Psoas muscle (tissue), 8 donors: ENCODE results near the gene SCRT2. TPM values are rescaled to one million over a fixed set of nuclear protein-coding genes. Genes with fewer than 3 reads are reported as not detected.

Experiments
- ATAC-seq, 4 donors: fragments of 200-7000 bp; cut with Tn5 transposase; one replicate each; pipeline ENCODE4 v1.9.1; 2020; ENCODE audit warnings: moderate library complexity in 3 of 4, mild to moderate bottlenecking in 2 of 4
- DNase-seq, 2 donors: peaks; one replicate each; pipeline ENCODE4 v3.0.0-alpha.2; 2020
- H3K27ac ChIP-seq: fragments of 200-600 bp; one replicate; pipeline ENCODE4 v1.8.0; 2022
- H3K27me3 ChIP-seq, 3 donors: fragments of 200-600 bp in 1 of 3; one replicate each; pipeline versions ENCODE4 v1.6.1 to v1.8.0; 2013 to 2022; ENCODE audit warnings: low read length in 2 of 3, mild to moderate bottlenecking in 2 of 3, moderate library complexity in 1 of 3; ENCODE audit not compliant: insufficient read depth in 3 of 3
- H3K36me3 ChIP-seq, 2 donors: fragments of 200-600 bp in 1 of 2; one replicate each; pipeline versions ENCODE4 v1.6.1 to v1.8.0; 2013 to 2022; ENCODE audit warnings: low read depth in 1 of 2, mild to moderate bottlenecking in 1 of 2, moderate library complexity in 1 of 2; ENCODE audit not compliant: insufficient read depth in 1 of 2
- H3K4me1 ChIP-seq: fragments of 200-600 bp; one replicate; pipeline ENCODE4 v1.8.0; 2022
- H3K4me3 ChIP-seq: fragments of 200-600 bp; one replicate; pipeline ENCODE4 v1.8.0; 2022; ENCODE audit warnings: mild to moderate bottlenecking
- H3K9me3 ChIP-seq: fragments of 200-600 bp; one replicate; pipeline ENCODE4 v1.8.0; 2022
- CTCF ChIP-seq: fragments of 200-600 bp; IDR thresholded peaks from one replicate; pipeline ENCODE4 v1.8.0; 2022; ENCODE audit warnings: antibody characterized with exemption
- WGBS, 3 donors: extraction: QIAGEN DNeasy Blood & Tissue Kit; methylation state at CpG; one replicate each; pipeline versions ENCODE4 v1.1.6 to v1.1.7; 2013; 5-methylcytosine and 5-hydroxymethylcytosine counted together
- intact Hi-C, 2 donors: fragments of 100-400 bp; cut with DNase I; formaldehyde crosslinking; loops; one replicate each; pipeline versions ENCODE4 v1.11.0 to v1.14.2; 2022
- polyA plus RNA-seq, 3 donors: library from polyadenylated mRNA; stranded (reverse); fragments of 200-250 nt; gene quantifications; one replicate each; pipeline ENCODE4 v1.2.3, GENCODE V29; 2013
- total RNA-seq, 4 donors: library from RNA; stranded (reverse); fragmentation: NEBNext Ultra II Directional in 2 of 4; extraction: Animal tissue kit (Norgen Biotek cat#: 25700) in 2 of 4; gene quantifications; one replicate each; pipeline versions ENCODE4 v1.2.1 to v1.2.4, GENCODE V29; 2021 to 2023
- donor health status: healthy with polysubstance abuse.
- donor health status: DM: no; HTN: no; CAD: no; lungs with moderate emphysema.
- donor health status: Bipolar disorder and iron deficiency.
- donor health status: healthy.
- donor health status: DM: yes; HTN: yes; CAD: no.
- donor health status: DM: no; HTN: no; CAD: no.
- donor health status: DM: no; HTN: no; CAD: no.
- donor health status: DM: yes; HTN: yes; CAD: no.

Gene SCRT2
- total and polyA plus RNA-seq, 7 donors = not detected

GRCh38 chr20:650954-651353 is 24.6 kb downstream of the SCRT2 start:
- Histone ChIP-seq H3K4me3 (peak overlapping the region; percentile 85), H3K27ac (peak overlapping the region; percentile 89), H3K9me3 (no peaks in the 10 kb centered on the region), H3K4me1 (peaks cover 11% of the 10 kb centered on the region), H3K27me3 (no peaks in the 10 kb centered on the region), H3K36me3 (peaks cover 18 to 50% of the 10 kb centered on the region in 2 donors)
- 58 to 68% (median 68%) methylated on average over 5 of the region's 5 CpGs for WGBS, 3 donors
- DNase-seq = no peak
- intact Hi-C loops = loop anchor here (5.0 to 10.0 kb wide), 4 partner anchors 76 to 184 kb away; partner anchors contain the start of gene FAM110A (in 1 of the 2)
- no peak for ATAC-seq
- TF ChIP-seq CTCF = peak; percentile 20

GRCh38 chr20:650281-650680 is 25.3 kb downstream of the SCRT2 start:
- peak overlapping the region; percentile 85 for H3K4me3 ChIP-seq
- WGBS, 3 donors = 84 to 87% (median 86%) methylated on average over 5 of the region's 5 CpGs
- no peaks in the 10 kb centered on the region for H3K9me3 ChIP-seq
- no peaks in the 10 kb centered on the region for H3K27me3 ChIP-seq
- no peak for ATAC-seq
- peaks cover 11% of the 10 kb centered on the region for H3K4me1 ChIP-seq
- DNase-seq = peak in 1 of 2 donors; percentile 19
- H3K36me3 ChIP-seq = peaks cover 18 to 50% of the 10 kb centered on the region in 2 donors
- no peak overlapping the region for H3K27ac ChIP-seq
- TF ChIP-seq CTCF = no peak
- intact Hi-C loops = loop anchor here (5.0 to 10.0 kb wide), 4 partner anchors 77 to 185 kb away; partner anchors contain the start of gene FAM110A (in 1 of the 2)

GRCh38 chr20:647479-648019 is 28.1 kb downstream of the SCRT2 start:
- intact Hi-C loops = loop anchor here in 1 of 2 donors (5.0 kb wide), 1 partner anchor 85 kb away; no protein-coding TSS in a partner anchor
- ATAC-seq (no peak), DNase-seq (no peak)
- peaks cover 0 to 2% (median 0%) of the 10 kb centered on the region in 3 donors for H3K27me3 ChIP-seq
- no peak overlapping the region for H3K4me3 ChIP-seq
- TF ChIP-seq CTCF = no peak
- 87 to 94% (median 90%) methylated on average over 2 of the region's 2 CpGs for WGBS, 3 donors
- peaks cover 18 to 50% of the 10 kb centered on the region in 2 donors for H3K36me3 ChIP-seq
- H3K4me1 ChIP-seq = peaks cover 4% of the 10 kb centered on the region
- no peaks in the 10 kb centered on the region for H3K9me3 ChIP-seq
- no peak overlapping the region for H3K27ac ChIP-seq

GRCh38 chr20:646868-647233 is 28.8 kb downstream of the SCRT2 start:
- intact Hi-C loops = loop anchor here in 1 of 2 donors (5.0 kb wide), 1 partner anchor 85 kb away; no protein-coding TSS in a partner anchor
- no peak for DNase-seq
- no peak for ATAC-seq
- peaks cover 0 to 4% (median 0%) of the 10 kb centered on the region in 3 donors for H3K27me3 ChIP-seq
- peaks cover 6% of the 10 kb centered on the region for H3K4me1 ChIP-seq
- 82 to 95% (median 94%) methylated on average over 2 of the region's 2 CpGs for WGBS, 3 donors
- peaks cover 18 to 50% of the 10 kb centered on the region in 2 donors for H3K36me3 ChIP-seq
- H3K4me3 ChIP-seq = no peak overlapping the region
- no peak for TF ChIP-seq CTCF
- H3K27ac ChIP-seq = no peak overlapping the region
- H3K9me3 ChIP-seq = no peaks in the 10 kb centered on the region
